ENCODE data around the gene ZNF213.

DNA sequence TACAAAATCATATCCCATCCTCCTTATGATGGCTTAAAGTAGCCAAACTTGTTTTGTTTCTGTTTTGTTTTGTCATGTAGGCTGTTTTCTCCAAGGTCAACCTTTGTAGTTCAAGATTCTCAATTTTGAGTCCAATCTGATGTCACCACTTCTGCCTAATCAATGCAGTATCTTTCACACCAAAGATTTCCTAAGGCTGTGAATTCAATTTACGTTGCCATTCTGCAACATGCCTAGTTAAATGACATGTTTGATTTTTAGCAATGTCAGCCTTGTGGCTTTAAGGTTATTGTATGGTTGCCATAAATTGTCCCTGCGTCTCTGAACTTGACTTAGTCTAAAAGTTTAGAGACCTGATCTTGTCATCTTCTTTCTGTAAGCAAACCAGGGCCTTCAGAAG is 20.4 kb downstream of the ZNF213 start:
- TF ChIP-seq, protein P1, sequence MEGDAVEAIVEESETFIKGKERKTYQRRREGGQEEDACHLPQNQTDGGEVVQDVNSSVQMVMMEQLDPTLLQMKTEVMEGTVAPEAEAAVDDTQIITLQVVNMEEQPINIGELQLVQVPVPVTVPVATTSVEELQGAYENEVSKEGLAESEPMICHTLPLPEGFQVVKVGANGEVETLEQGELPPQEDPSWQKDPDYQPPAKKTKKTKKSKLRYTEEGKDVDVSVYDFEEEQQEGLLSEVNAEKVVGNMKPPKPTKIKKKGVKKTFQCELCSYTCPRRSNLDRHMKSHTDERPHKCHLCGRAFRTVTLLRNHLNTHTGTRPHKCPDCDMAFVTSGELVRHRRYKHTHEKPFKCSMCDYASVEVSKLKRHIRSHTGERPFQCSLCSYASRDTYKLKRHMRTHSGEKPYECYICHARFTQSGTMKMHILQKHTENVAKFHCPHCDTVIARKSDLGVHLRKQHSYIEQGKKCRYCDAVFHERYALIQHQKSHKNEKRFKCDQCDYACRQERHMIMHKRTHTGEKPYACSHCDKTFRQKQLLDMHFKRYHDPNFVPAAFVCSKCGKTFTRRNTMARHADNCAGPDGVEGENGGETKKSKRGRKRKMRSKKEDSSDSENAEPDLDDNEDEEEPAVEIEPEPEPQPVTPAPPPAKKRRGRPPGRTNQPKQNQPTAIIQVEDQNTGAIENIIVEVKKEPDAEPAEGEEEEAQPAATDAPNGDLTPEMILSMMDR (IDR thresholded peaks at IDR 0.05; ENCODE audit: low read length), result no peak
- TF ChIP-seq EZH2 (optimal IDR thresholded peaks at IDR 0.05; ENCODE audit: low read depth, low read length), result no peak
- TF ChIP-seq EZH2phosphoT487 (IDR thresholded peaks at IDR 0.05; ENCODE audit: low read length), result no peak
